ENCODE results near the gene NDRG3.
"Not testable (repeated sequence)": the region's sequence is repeated elsewhere in the genome, so short reads cannot be mapped to it uniquely, and the experiment has no call there.

NDRG3 gene

DNA sequence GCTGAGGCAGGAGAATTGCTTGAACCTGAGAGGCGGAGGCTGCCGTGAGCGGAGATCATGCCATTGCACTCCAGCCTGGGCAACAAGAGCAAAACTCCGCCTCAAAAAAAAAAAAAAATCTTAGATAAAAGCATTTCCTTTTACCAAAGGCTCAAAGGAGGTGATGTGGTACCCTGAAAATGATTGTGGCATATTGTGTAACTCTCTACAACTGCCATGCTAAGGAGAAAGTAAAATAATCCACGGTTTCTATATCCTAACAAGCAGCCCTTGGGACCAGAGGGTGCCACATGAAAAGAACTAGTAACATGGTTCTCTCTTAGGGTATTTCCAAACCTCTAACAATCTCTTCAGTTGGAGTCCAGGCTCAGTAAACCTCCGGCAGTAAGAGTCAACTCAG is 61.1 kb downstream of the NDRG3 start:
- Histone ChIP-seq H3K4me3 (ENCODE audit: low read depth, low read length) (no peak overlapping the region), H3K9me3 (no peaks in the 10 kb centered on the region), H3K4me1 (no peaks in the 10 kb centered on the region), H3K36me3 (peaks cover 3% of the 10 kb centered on the region; the same call in 1 of the 2 replicates), H3K27me3 (no peaks in the 10 kb centered on the region)
- TF ChIP-seq CTCF (IDR thresholded peaks at IDR 0.05; ENCODE audit: low read depth, low read length): no peak
- DNase-seq: no peak

DNA sequence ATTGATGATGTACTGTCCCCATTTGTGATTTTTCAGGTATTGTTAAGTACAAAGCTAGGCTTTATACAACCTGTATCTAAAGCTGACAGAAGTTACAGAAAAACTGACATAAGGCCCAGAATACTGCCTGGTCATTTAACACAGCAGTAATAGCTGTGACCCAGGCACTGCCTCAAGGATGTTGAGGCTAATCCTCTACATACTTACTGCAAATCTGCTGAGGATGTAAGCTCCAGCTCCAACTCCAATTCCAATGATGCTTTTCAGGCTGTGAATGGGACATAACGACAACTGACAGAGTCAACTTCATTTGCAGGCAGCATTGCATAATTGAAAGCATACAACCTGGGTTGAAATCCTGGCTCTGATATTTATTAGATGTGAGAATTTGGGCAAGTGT is 63.6 kb downstream of the NDRG3 start:
- H3K4me1 ChIP-seq: no peaks in the 10 kb centered on the region
- peaks cover 3% of the 10 kb centered on the region; the same call in 1 of the 2 replicates for H3K36me3 ChIP-seq
- H3K4me3 ChIP-seq (ENCODE audit: low read depth, low read length): no peak overlapping the region
- TF ChIP-seq CTCF (IDR thresholded peaks at IDR 0.05; ENCODE audit: low read depth, low read length): no peak
- no peaks in the 10 kb centered on the region for H3K27me3 ChIP-seq
- no peak for DNase-seq
- H3K9me3 ChIP-seq: no peaks in the 10 kb centered on the region

GRCh38 chr20:36677422-36677771 is 68.5 kb downstream of the NDRG3 start:
- H3K27me3 ChIP-seq: no peaks in the 10 kb centered on the region
- TF ChIP-seq CTCF (IDR thresholded peaks at IDR 0.05; ENCODE audit: low read depth, low read length): no peak
- H3K9me3 ChIP-seq: no peaks in the 10 kb centered on the region
- no peak for DNase-seq
- no peaks in the 10 kb centered on the region for H3K4me1 ChIP-seq
- H3K36me3 ChIP-seq: peaks cover 3% of the 10 kb centered on the region; the same call in 1 of the 2 replicates
- no peak overlapping the region; the same call in 1 of the 2 replicates for H3K4me3 ChIP-seq (ENCODE audit: low read depth, low read length)

DNA sequence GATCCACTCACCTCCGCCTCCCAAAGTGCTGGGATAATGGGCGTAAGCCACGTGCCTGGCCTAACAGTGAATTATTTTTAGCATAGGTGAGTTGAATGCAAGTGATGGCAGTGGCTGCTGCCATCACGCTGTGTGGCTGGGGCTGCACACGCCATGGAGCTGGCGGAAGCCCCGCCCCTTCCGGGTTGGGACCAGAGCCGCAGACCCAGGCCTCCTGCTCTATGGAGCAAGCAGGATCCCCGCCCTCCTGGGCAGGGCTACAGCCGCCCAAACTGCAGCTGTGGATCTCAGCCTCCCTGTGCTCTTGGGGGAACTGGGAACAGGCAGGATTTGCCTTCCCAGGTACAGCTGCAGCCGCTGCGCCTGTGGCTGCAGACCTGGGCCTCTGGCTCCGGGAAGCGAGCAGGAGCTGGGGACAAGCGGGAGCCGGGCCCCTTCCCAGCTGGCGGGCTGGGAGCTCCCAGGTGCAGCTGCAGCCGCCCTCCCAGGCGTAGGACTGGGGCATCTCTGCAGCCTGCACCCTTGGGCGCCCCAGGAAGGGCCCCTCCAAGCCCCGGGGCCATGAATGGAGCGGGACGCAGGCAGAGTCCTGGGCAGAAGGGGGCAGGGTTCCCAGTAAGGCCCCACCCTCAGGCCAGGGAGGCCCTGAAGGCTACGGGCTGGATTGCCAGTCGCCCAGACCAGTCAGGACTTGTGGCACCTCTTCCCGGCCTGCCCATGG is 69.0 kb downstream of the NDRG3 start:
- H3K36me3 ChIP-seq: peaks cover 3% of the 10 kb centered on the region; the same call in 1 of the 2 replicates
- TF ChIP-seq CTCF (IDR thresholded peaks at IDR 0.05; ENCODE audit: low read depth, low read length): no peak
- peak overlapping the region; percentile 57 for H3K4me3 ChIP-seq (ENCODE audit: low read depth, low read length)
- H3K4me1 ChIP-seq: no peaks in the 10 kb centered on the region
- no peaks in the 10 kb centered on the region for H3K27me3 ChIP-seq
- peak; percentile 88 for DNase-seq
- no peaks in the 10 kb centered on the region for H3K9me3 ChIP-seq

- not testable (repeated sequence) for H3K4me3 ChIP-seq (ENCODE audit: low read depth, low read length); H3K9me3 ChIP-seq; DNase-seq; H3K36me3 ChIP-seq; H3K4me1 ChIP-seq; H3K27me3 ChIP-seq
Observed at GRCh38 chr20:36675545-36675944, 70.3 kb downstream of the NDRG3 start.

- DNase-seq: no peak
- H3K4me3 ChIP-seq (ENCODE audit: low read depth, low read length): no peak overlapping the region
- no peaks in the 10 kb centered on the region for H3K4me1 ChIP-seq
- no peak for TF ChIP-seq CTCF (IDR thresholded peaks at IDR 0.05; ENCODE audit: low read depth, low read length)
- no peaks in the 10 kb centered on the region for H3K27me3 ChIP-seq
- no peaks in the 10 kb centered on the region for H3K9me3 ChIP-seq
- no peaks in the 10 kb centered on the region for H3K36me3 ChIP-seq
Observed at GRCh38 chr20:36672991-36673390, 72.9 kb downstream of the NDRG3 start.
